Transverse colon (tissue), 4 donors: ENCODE results near the gene ZNF2.

ENCODE experiments used
- POLR2AphosphoS5 ChIP-seq, 3 donors: sonication (generic); formaldehyde crosslinking; IDR thresholded peaks; one replicate each; pipeline ENCODE4 v1.6.1; 2016; ENCODE audit warnings: antibody characterized with exemption in 3 of 3
- TF ChIP-seq, protein P1 (sequence below), 5 experiments: fragments of 200-600 bp in 3 of 5; fragments of 450-650 bp in 2 of 5; sonication (generic) in 3 of 5; IDR thresholded peaks; 1 replicate in 2 of 5; 2 replicates in 3 of 5; pipeline ENCODE4 v1.5.1; 2016 to 2017; ENCODE audit warnings: antibody characterized with exemption in 5 of 5, inconsistent platforms in 3 of 5, mild to moderate bottlenecking in 2 of 5, moderate library complexity in 1 of 5

- TF ChIP-seq, protein P1, sequence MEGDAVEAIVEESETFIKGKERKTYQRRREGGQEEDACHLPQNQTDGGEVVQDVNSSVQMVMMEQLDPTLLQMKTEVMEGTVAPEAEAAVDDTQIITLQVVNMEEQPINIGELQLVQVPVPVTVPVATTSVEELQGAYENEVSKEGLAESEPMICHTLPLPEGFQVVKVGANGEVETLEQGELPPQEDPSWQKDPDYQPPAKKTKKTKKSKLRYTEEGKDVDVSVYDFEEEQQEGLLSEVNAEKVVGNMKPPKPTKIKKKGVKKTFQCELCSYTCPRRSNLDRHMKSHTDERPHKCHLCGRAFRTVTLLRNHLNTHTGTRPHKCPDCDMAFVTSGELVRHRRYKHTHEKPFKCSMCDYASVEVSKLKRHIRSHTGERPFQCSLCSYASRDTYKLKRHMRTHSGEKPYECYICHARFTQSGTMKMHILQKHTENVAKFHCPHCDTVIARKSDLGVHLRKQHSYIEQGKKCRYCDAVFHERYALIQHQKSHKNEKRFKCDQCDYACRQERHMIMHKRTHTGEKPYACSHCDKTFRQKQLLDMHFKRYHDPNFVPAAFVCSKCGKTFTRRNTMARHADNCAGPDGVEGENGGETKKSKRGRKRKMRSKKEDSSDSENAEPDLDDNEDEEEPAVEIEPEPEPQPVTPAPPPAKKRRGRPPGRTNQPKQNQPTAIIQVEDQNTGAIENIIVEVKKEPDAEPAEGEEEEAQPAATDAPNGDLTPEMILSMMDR (IDR thresholded peaks at IDR 0.05): no peak
- no peak for TF ChIP-seq POLR2AphosphoS5 (IDR thresholded peaks at IDR 0.05)
Observed at GRCh38 chr2:95203911-95204310, 38.3 kb downstream of the ZNF2 start.
